Activated CD8-positive, alpha-beta memory T cell treated with anti-CD3 and anti-CD28 coated beads, Interleukin-2, amount 50 U/mL, for 4 hours (primary cell): ENCODE results near the gene AMMECR1.
"Not testable (repeated sequence)": the region's sequence is repeated elsewhere in the genome, so short reads cannot be mapped to it uniquely, and the experiment has no call there.

Experiments used
- DNase-seq: peaks from one replicate; pipeline ENCODE4 v3.0.0-alpha.2; 2020

AMMECR1 gene

GRCh38 chrX:110317820-110318663 is at the start of gene AMMECR1:
Gene AMMECR1 (minus strand): TSS chrX:110318085. CDS start chrX:110318071, 14 bp downstream.
- peak; percentile 76 for DNase-seq

GRCh38 chrX:110363244-110363643 is 45.4 kb upstream of the AMMECR1 start:
- no peak for DNase-seq

GRCh38 chrX:110359273-110359672 is 41.4 kb upstream of the AMMECR1 start:
- DNase-seq, result no peak

- no peak for DNase-seq
Observed at GRCh38 chrX:110358548-110358947, 40.7 kb upstream of the AMMECR1 start, which contains the start of gene RTL9. Gene RTL9 (plus strand): TSS chrX:110358848. CDS start chrX:110450618, 91,770 bp downstream.

- no peak for DNase-seq
Observed at GRCh38 chrX:110346681-110347080, 28.8 kb upstream of the AMMECR1 start.

GRCh38 chrX:110341189-110342035 is 23.5 kb upstream of the AMMECR1 start:
- DNase-seq, result no peak

- DNase-seq, result no peak
Observed at GRCh38 chrX:110338935-110339334, 21.1 kb upstream of the AMMECR1 start.

- DNase-seq, result not testable (repeated sequence)
Observed at GRCh38 chrX:110333458-110333857, 15.6 kb upstream of the AMMECR1 start.

- DNase-seq, result no peak
Observed at GRCh38 chrX:110331444-110332030, 13.7 kb upstream of the AMMECR1 start.

GRCh38 chrX:110328613-110329012 is 10.7 kb upstream of the AMMECR1 start:
- DNase-seq, result not testable (repeated sequence)

- no peak for DNase-seq
Observed at GRCh38 chrX:110327336-110327735, 9.5 kb upstream of the AMMECR1 start.

- no peak for DNase-seq
Observed at GRCh38 chrX:110326712-110327111, 8.8 kb upstream of the AMMECR1 start.

- no peak for DNase-seq
Observed at GRCh38 chrX:110322603-110323002, 4.7 kb upstream of the AMMECR1 start.

- DNase-seq, result no peak
Observed at GRCh38 chrX:110321670-110322069, 3.8 kb upstream of the AMMECR1 start.

- no peak for DNase-seq
Observed at GRCh38 chrX:110321081-110321480, 3.2 kb upstream of the AMMECR1 start.

- no peak for DNase-seq
Observed at GRCh38 chrX:110320381-110320987, 2.6 kb upstream of the AMMECR1 start.

- DNase-seq, result no peak
Observed at GRCh38 chrX:110318664-110318968, 731 bp upstream of the AMMECR1 start.

- DNase-seq, result peak; percentile 33
Observed at GRCh38 chrX:110317061-110317819, 645 bp downstream of the AMMECR1 start.

GRCh38 chrX:110316351-110317060 is 1.4 kb downstream of the AMMECR1 start:
- no peak for DNase-seq

GRCh38 chrX:110315551-110315950 is 2.3 kb downstream of the AMMECR1 start:
- no peak for DNase-seq

- no peak for DNase-seq
Observed at GRCh38 chrX:110311437-110312230, 6.3 kb downstream of the AMMECR1 start.
